CD4-positive, alpha-beta memory T cell (primary cell): ENCODE results near the gene FRMD4A. TPM values are rescaled to one million over a fixed set of nuclear protein-coding genes. Genes with fewer than 3 reads are reported as not detected.

Experiments used
- CTCF ChIA-PET: fragments of 350-600 bp; sonication (Branson Sonifier 250); formaldehyde crosslinking; loops from one replicate; lab custom pipeline; 2021; ENCODE audit warnings: inconsistent platforms; ENCODE audit not compliant: partially characterized antibody; lab: Charles Lee
- POLR2A ChIA-PET: fragments of 350-600 bp; sonication (Branson Sonifier 250); formaldehyde crosslinking; loops from one replicate; lab custom pipeline; 2021; ENCODE audit not compliant: partially characterized antibody; lab: Charles Lee
- DNase-seq, 5 donors: peaks; one replicate each; pipeline versions ENCODE4 v3.0.0 to v3.0.0-alpha.2; 2020 to 2022; ENCODE audit warnings: mixed read lengths in 1 of 5
- H3K27ac ChIP-seq: one replicate; pipeline ENCODE4 v1.7.0; 2013; ENCODE audit warnings: low read depth, low read length
- H3K27me3 ChIP-seq: 2 replicates; pipeline ENCODE4 v1.7.0; 2013; ENCODE audit warnings: mild to moderate bottlenecking, low read length, moderate library complexity; ENCODE audit not compliant: insufficient read depth
- H3K36me3 ChIP-seq: 2 replicates; pipeline ENCODE4 v1.7.0; 2013; ENCODE audit warnings: mild to moderate bottlenecking, low read length, moderate library complexity; ENCODE audit not compliant: insufficient read depth
- H3K4me1 ChIP-seq: 2 replicates; pipeline ENCODE4 v1.7.0; 2013; ENCODE audit warnings: mild to moderate bottlenecking, low read length, moderate library complexity; ENCODE audit not compliant: insufficient read depth
- H3K4me3 ChIP-seq, 2 donors: one replicate each; pipeline ENCODE4 v1.7.0; 2013; ENCODE audit warnings: low read length in 2 of 2, mild to moderate bottlenecking in 1 of 2
- H3K9me3 ChIP-seq, 2 donors: one replicate each; pipeline ENCODE4 v1.7.0; 2013; ENCODE audit warnings: low read length in 2 of 2, control low read depth in 1 of 2; ENCODE audit not compliant: control insufficient read depth in 1 of 2
- H3K27ac Mint-ChIP-seq, 7 donors: one replicate each; pipeline ENCODE4 v1.8.0; 2020 to 2021; ENCODE audit warnings: mixed read lengths in 7 of 7, mild to moderate bottlenecking in 6 of 7, inconsistent platforms in 3 of 7, moderate library complexity in 3 of 7
- H3K27me3 Mint-ChIP-seq, 2 donors: one replicate each; pipeline ENCODE4 v1.8.0; 2020 to 2021; ENCODE audit warnings: mixed read lengths in 2 of 2
- H3K36me3 Mint-ChIP-seq, 2 donors: one replicate each; pipeline ENCODE4 v1.8.0; 2020 to 2021; ENCODE audit warnings: mixed read lengths in 2 of 2, inconsistent platforms in 1 of 2, mild to moderate bottlenecking in 1 of 2
- H3K4me1 Mint-ChIP-seq, 4 donors: one replicate each; pipeline ENCODE4 v1.8.0; 2020 to 2021; ENCODE audit warnings: mixed read lengths in 4 of 4, mild to moderate bottlenecking in 1 of 4
- H3K4me3 Mint-ChIP-seq, 8 donors: one replicate each; pipeline ENCODE4 v1.8.0; 2020 to 2021; ENCODE audit warnings: mixed read lengths in 8 of 8, mild to moderate bottlenecking in 7 of 8, moderate library complexity in 6 of 8, inconsistent platforms in 3 of 8
- H3K9me3 Mint-ChIP-seq, 8 donors: one replicate each; pipeline ENCODE4 v1.8.0; 2020 to 2021; ENCODE audit warnings: mixed read lengths in 8 of 8, mild to moderate bottlenecking in 5 of 8, inconsistent platforms in 3 of 8, moderate library complexity in 1 of 8
- intact Hi-C: fragments of 100-400 bp; cut with micrococcal nuclease; formaldehyde crosslinking; loops from one replicate; pipeline ENCODE4 v1.15.1; 2023
- polyA plus RNA-seq, 2 donors: library from polyadenylated mRNA; unstranded; fragments of 300-500 nt; fragmentation: Illumina TruSeq; gene quantifications; one replicate each; pipeline ENCODE4 v1.2.3, GENCODE V29; 2021
- total RNA-seq, 2 experiments: library from RNA; stranded (reverse); gene quantifications; one replicate each; pipeline ENCODE4 v1.2.3, GENCODE V29; 2021

FRMD4A gene
- total and polyA plus RNA-seq, 4 experiments from 2014 or later: 0.89 to 2.4 (median 1.9) TPM; not detected in 1

DNA sequence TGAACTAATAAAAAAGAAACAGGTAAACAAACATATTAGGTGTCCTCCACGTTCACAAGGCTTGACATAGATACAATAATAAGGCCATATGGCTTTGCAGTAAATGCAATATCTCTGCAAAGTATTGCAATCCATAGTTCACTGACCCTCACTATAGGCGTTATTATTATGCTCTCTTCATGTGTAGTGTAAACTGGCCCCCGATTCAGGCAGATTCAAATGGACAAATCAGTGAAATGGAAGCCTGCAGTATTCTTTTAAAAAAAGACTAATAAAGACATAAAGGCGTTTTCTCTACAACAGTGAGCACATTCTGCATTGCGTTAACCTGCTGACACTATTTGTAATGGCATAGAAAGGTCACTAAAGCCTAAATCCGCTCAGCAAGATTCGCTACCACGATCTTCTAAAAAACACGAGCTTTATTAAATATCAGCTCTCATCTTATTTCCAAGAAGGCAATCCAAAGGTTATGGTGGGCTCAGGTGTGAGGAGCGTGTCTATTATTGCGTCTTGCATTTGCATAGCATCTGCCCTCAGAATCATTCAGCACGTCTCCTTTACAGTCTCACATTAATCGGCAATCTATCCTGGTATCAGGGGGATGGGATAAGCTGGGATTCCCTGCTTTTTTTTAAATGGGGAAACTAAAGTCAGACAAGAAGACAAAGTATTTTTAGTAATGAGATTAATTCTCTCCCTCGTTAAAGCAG is 36.2 kb downstream of the FRMD4A start:
- no peak for DNase-seq
- H3K27me3 Mint-ChIP-seq: peaks cover 9 to 12% of the 10 kb centered on the region in 2 donors
- ChIA-PET POLR2A (no interaction called here), CTCF (interaction anchor here (0.8 to 1.6 kb wide), 2 partner anchors 9 to 24 kb away, joined by 4 read pairs; no protein-coding TSS in a partner anchor)
- Histone ChIP-seq H3K4me1 (no peaks in the 10 kb centered on the region), H3K27me3 (no peaks in the 10 kb centered on the region), H3K27ac (no peak overlapping the region), H3K9me3 (peaks cover 0 to 3% of the 10 kb centered on the region in 2 donors), H3K36me3 (no peaks in the 10 kb centered on the region), H3K4me3 (no peak overlapping the region)
- H3K4me3 Mint-ChIP-seq: no peak overlapping the region
- no peak overlapping the region for H3K27ac Mint-ChIP-seq
- peaks cover 6 to 35% (median 30%) of the 10 kb centered on the region in 8 donors for H3K9me3 Mint-ChIP-seq
- no peaks in the 10 kb centered on the region for H3K4me1 Mint-ChIP-seq
- intact Hi-C loops: no loop called here
- peaks cover 0 to 3% of the 10 kb centered on the region in 2 donors for H3K36me3 Mint-ChIP-seq

DNA sequence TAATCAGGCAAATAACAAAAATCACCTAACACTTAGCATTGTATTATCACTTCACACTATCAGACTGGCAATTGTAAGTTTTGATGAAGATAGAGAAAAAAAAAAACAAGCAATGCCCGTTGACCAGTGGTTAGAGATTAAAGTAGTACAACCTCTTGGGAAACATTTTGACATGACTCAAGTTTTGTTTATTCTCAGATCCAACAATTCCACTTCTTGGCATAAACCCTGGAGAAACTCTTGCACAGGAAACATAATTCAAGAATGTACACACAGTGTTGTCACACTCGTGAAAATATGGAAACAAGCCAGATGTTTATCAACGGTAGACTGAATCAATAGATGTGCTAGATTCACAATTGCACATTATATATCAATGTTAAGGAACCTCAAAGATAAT is 37.2 kb downstream of the FRMD4A start:
- peaks cover 10% of the 10 kb centered on the region in 2 donors for H3K27me3 Mint-ChIP-seq

DNA sequence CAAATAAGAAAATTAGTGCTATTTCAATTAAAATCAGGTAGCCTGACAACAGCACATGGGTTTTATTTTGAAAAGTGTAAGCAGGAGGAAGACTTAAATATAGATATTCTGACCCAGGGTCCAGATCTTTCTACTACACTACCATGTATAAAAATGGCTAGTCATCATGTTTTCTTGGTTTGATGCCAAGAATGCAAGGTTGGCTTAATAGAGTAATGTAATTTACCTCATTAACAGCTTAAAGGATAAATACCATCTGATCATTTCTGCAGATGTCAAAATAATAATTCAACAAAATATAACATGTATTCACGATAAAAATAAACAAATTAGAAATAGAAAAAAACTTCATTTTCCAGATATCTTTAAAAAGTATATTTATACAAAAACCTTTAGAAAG is 39.4 kb downstream of the FRMD4A start:
- H3K9me3 ChIP-seq: peaks cover 0 to 3% of the 10 kb centered on the region in 2 donors
- H3K4me3 ChIP-seq: no peak overlapping the region
- Mint-ChIP-seq H3K4me3 (no peak overlapping the region), H3K4me1 (no peaks in the 10 kb centered on the region), H3K36me3 (peaks cover 0 to 6% of the 10 kb centered on the region in 2 donors), H3K27ac (no peak overlapping the region), H3K9me3 (peaks cover 8 to 46% (median 36%) of the 10 kb centered on the region in 8 donors), H3K27me3 (peaks cover 16 to 25% of the 10 kb centered on the region in 2 donors)
- no peaks in the 10 kb centered on the region for H3K36me3 ChIP-seq
- ChIA-PET CTCF (interaction anchor here (1.2 kb wide), 1 partner anchor 23 kb away, joined by 4 read pairs; no protein-coding TSS in a partner anchor), POLR2A (no interaction called here)
- intact Hi-C loops: no loop called here
- no peak for DNase-seq
- no peak overlapping the region for H3K27ac ChIP-seq
- no peaks in the 10 kb centered on the region for H3K27me3 ChIP-seq
- H3K4me1 ChIP-seq: no peaks in the 10 kb centered on the region

More for the DNA sequence above, 37.2 kb downstream of the FRMD4A start:
- peaks cover 0 to 3% of the 10 kb centered on the region in 2 donors for H3K36me3 Mint-ChIP-seq
- H3K4me1 Mint-ChIP-seq: no peaks in the 10 kb centered on the region
- H3K27me3 ChIP-seq: no peaks in the 10 kb centered on the region
- no peak overlapping the region for H3K4me3 ChIP-seq
- no peak overlapping the region for H3K27ac Mint-ChIP-seq
- H3K9me3 ChIP-seq: peaks cover 0 to 3% of the 10 kb centered on the region in 2 donors
- H3K36me3 ChIP-seq: no peaks in the 10 kb centered on the region
- no peak overlapping the region for H3K4me3 Mint-ChIP-seq
- intact Hi-C loops: no loop called here
- no peak for DNase-seq
- POLR2A ChIA-PET: no interaction called here
- H3K9me3 Mint-ChIP-seq: peaks cover 6 to 36% (median 30%) of the 10 kb centered on the region in 8 donors
- CTCF ChIA-PET: no interaction called here
- no peaks in the 10 kb centered on the region for H3K4me1 ChIP-seq
- no peak overlapping the region for H3K27ac ChIP-seq

DNA sequence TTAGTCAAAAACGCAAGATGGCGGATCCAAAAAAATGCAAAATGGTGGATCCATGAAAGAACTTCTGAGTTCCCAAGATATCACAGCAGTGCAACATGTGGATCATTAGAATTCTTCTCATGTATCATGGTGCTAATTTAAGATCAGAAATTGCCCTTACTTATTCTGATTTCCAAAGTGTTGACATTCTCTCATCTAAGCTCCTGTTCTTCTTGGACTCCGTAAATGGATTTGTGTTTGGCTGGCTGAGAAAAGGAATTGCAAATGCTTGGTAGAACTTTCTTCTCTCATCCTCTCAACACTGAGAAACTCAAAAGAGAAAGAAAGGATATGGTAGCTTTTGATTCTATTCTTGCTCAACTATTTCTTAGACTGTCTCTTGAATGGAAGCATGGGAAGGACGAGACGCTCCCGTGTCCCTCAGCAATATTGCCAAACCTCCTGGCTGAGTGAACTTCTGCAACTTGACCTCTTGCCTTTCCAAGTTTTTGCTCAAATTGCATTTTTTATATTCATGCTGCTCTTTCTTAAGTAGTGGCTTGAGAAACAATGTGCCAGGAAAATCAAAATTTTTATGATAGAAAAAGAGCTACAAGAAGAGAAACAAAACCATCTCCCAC is 44.7 kb downstream of the FRMD4A start:
- ChIA-PET POLR2A (no interaction called here), CTCF (interaction anchor here (1.6 kb wide), 1 partner anchor 9 kb away, joined by 4 read pairs; no protein-coding TSS in a partner anchor)
- H3K27me3 Mint-ChIP-seq: peaks cover 18 to 36% of the 10 kb centered on the region in 2 donors
- H3K4me3 ChIP-seq: no peak overlapping the region
- H3K27ac Mint-ChIP-seq: no peak overlapping the region
- no peak for DNase-seq
- H3K27ac ChIP-seq: no peak overlapping the region
- H3K4me1 Mint-ChIP-seq: no peaks in the 10 kb centered on the region
- peaks cover 0 to 3% of the 10 kb centered on the region in 2 donors for H3K36me3 Mint-ChIP-seq
- intact Hi-C loops: no loop called here
- no peaks in the 10 kb centered on the region for H3K27me3 ChIP-seq
- H3K9me3 ChIP-seq: no peaks in the 10 kb centered on the region
- no peaks in the 10 kb centered on the region for H3K36me3 ChIP-seq
- H3K4me3 Mint-ChIP-seq: no peak overlapping the region
- H3K4me1 ChIP-seq: no peaks in the 10 kb centered on the region
- H3K9me3 Mint-ChIP-seq: peaks cover 4 to 35% (median 18%) of the 10 kb centered on the region in 8 donors

DNA sequence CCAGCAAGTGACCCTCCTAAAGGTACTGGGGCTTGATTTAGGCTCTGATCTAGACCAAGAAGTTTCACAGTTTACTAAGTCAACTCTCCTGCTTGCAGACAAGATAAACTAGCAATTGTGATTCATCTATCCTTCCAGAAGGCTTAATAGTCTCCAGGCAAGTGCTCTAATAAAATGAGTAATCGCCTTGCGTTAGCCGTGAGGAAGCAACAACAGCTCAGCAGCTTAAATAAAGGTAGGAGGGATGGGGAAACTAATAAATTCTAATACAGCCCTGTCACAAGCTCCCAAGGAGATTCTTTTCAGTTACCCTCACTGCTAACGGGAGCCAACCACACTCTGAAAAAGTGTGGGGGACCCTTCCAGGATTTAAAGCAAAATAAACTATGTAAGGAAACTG is 48.4 kb downstream of the FRMD4A start:
- H3K9me3 Mint-ChIP-seq: peaks cover 2 to 12% (median 5%) of the 10 kb centered on the region in 8 donors
- H3K27ac Mint-ChIP-seq: no peak overlapping the region
- H3K36me3 Mint-ChIP-seq: peaks cover 0 to 3% of the 10 kb centered on the region in 2 donors
- peaks cover 16 to 28% of the 10 kb centered on the region in 2 donors for H3K27me3 Mint-ChIP-seq
- Histone ChIP-seq H3K4me3 (no peak overlapping the region), H3K9me3 (no peaks in the 10 kb centered on the region), H3K36me3 (no peaks in the 10 kb centered on the region), H3K27me3 (no peaks in the 10 kb centered on the region), H3K27ac (no peak overlapping the region), H3K4me1 (no peaks in the 10 kb centered on the region)
- H3K4me1 Mint-ChIP-seq: no peaks in the 10 kb centered on the region
- ChIA-PET CTCF (no interaction called here), POLR2A (no interaction called here)
- intact Hi-C loops: no loop called here
- no peak for DNase-seq
- H3K4me3 Mint-ChIP-seq: no peak overlapping the region

DNA sequence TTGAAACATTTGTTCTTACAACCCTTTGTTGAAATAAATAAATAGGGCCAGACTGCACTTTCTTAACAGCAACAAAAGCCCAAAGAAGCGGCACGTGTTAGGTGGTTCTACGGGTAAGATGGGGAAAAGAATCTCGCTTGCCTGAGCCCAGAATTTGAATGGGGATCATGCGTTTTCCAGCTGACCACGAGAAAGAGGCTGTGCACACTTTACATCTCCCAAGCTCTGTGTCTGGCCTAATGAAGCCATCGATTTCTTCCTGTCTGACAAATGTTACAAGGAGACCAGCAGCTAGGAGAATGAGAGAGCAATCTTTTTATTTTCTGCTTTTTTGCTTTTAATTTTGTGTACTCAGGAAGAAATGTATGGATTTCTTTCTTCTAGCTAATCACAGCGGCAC is 52.2 kb downstream of the FRMD4A start:
- Histone ChIP-seq H3K36me3 (no peaks in the 10 kb centered on the region), H3K9me3 (no peaks in the 10 kb centered on the region), H3K27ac (no peak overlapping the region), H3K27me3 (no peaks in the 10 kb centered on the region), H3K4me1 (no peaks in the 10 kb centered on the region), H3K4me3 (no peak overlapping the region)
- H3K4me1 Mint-ChIP-seq: no peaks in the 10 kb centered on the region
- no peaks in the 10 kb centered on the region for H3K36me3 Mint-ChIP-seq
- H3K4me3 Mint-ChIP-seq: no peak overlapping the region
- no peak for DNase-seq
- CTCF ChIA-PET: no interaction called here
- H3K9me3 Mint-ChIP-seq: peaks cover 0 to 4% (median 0%) of the 10 kb centered on the region in 8 donors
- no peak overlapping the region for H3K27ac Mint-ChIP-seq
- POLR2A ChIA-PET: no interaction called here
- intact Hi-C loops: no loop called here
- H3K27me3 Mint-ChIP-seq: peaks cover 11% of the 10 kb centered on the region in 2 donors

DNA sequence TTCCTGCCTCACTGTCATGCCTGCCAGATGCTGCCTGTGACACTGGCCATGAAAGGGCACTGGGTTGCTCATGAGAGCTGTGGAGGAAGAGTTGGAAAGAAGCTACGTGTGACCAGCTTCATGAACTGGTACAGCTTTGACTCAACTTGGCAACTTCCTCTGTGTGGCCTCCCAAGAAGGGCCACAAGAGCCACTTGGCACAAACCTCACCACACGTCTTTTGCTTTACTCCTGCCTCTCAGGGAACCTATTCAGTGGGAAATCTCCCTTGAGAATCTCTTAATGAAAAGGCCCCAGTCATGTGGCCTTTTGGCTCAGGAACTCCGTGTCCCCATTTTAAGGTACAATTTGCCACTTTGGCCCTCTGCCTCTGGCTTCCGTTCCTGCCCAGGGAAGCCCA is 54.5 kb downstream of the FRMD4A start:
- POLR2A ChIA-PET: no interaction called here
- H3K9me3 Mint-ChIP-seq: peaks cover 0 to 2% (median 0%) of the 10 kb centered on the region in 8 donors

More for the DNA sequence above, 54.5 kb downstream of the FRMD4A start:
- Histone ChIP-seq H3K4me3 (no peak overlapping the region), H3K36me3 (no peaks in the 10 kb centered on the region), H3K4me1 (no peaks in the 10 kb centered on the region), H3K27ac (no peak overlapping the region), H3K27me3 (no peaks in the 10 kb centered on the region), H3K9me3 (no peaks in the 10 kb centered on the region)
- H3K36me3 Mint-ChIP-seq: no peaks in the 10 kb centered on the region
- peaks cover 7 to 14% of the 10 kb centered on the region in 2 donors for H3K27me3 Mint-ChIP-seq
- CTCF ChIA-PET: no interaction called here
- no peaks in the 10 kb centered on the region for H3K4me1 Mint-ChIP-seq
- no peak for DNase-seq
- H3K4me3 Mint-ChIP-seq: no peak overlapping the region
- intact Hi-C loops: no loop called here
- H3K27ac Mint-ChIP-seq: no peak overlapping the region
